Psoas muscle (tissue), 8 donors: ENCODE results near the gene ZNF778. TPM values are rescaled to one million over a fixed set of nuclear protein-coding genes. Genes with fewer than 3 reads are reported as not detected.
A peak's percentile ranks its signal among the peaks of the same experiment; 100 is the strongest.
"Not testable (repeated sequence)": the region's sequence is repeated elsewhere in the genome, so short reads cannot be mapped to it uniquely, and the experiment has no call there.

Experiments
- ATAC-seq, 4 donors: fragments of 200-7000 bp; cut with Tn5 transposase; one replicate each; pipeline ENCODE4 v1.9.1; 2020; ENCODE audit warnings: moderate library complexity in 3 of 4, mild to moderate bottlenecking in 2 of 4
- DNase-seq, 2 donors: peaks; one replicate each; pipeline ENCODE4 v3.0.0-alpha.2; 2020
- H3K27ac ChIP-seq: fragments of 200-600 bp; one replicate; pipeline ENCODE4 v1.8.0; 2022
- H3K27me3 ChIP-seq, 3 donors: fragments of 200-600 bp in 1 of 3; one replicate each; pipeline versions ENCODE4 v1.6.1 to v1.8.0; 2013 to 2022; ENCODE audit warnings: low read length in 2 of 3, mild to moderate bottlenecking in 2 of 3, moderate library complexity in 1 of 3; ENCODE audit not compliant: insufficient read depth in 3 of 3
- H3K36me3 ChIP-seq, 2 donors: fragments of 200-600 bp in 1 of 2; one replicate each; pipeline versions ENCODE4 v1.6.1 to v1.8.0; 2013 to 2022; ENCODE audit warnings: low read depth in 1 of 2, mild to moderate bottlenecking in 1 of 2, moderate library complexity in 1 of 2; ENCODE audit not compliant: insufficient read depth in 1 of 2
- H3K4me1 ChIP-seq: fragments of 200-600 bp; one replicate; pipeline ENCODE4 v1.8.0; 2022
- H3K4me3 ChIP-seq: fragments of 200-600 bp; one replicate; pipeline ENCODE4 v1.8.0; 2022; ENCODE audit warnings: mild to moderate bottlenecking
- H3K9me3 ChIP-seq: fragments of 200-600 bp; one replicate; pipeline ENCODE4 v1.8.0; 2022
- CTCF ChIP-seq: fragments of 200-600 bp; IDR thresholded peaks from one replicate; pipeline ENCODE4 v1.8.0; 2022; ENCODE audit warnings: antibody characterized with exemption
- WGBS, 3 donors: extraction: QIAGEN DNeasy Blood & Tissue Kit; methylation state at CpG; one replicate each; pipeline versions ENCODE4 v1.1.6 to v1.1.7; 2013; 5-methylcytosine and 5-hydroxymethylcytosine counted together
- intact Hi-C, 2 donors: fragments of 100-400 bp; cut with DNase I; formaldehyde crosslinking; loops; one replicate each; pipeline versions ENCODE4 v1.11.0 to v1.14.2; 2022
- polyA plus RNA-seq, 3 donors: library from polyadenylated mRNA; stranded (reverse); fragments of 200-250 nt; gene quantifications; one replicate each; pipeline ENCODE4 v1.2.3, GENCODE V29; 2013
- total RNA-seq, 4 donors: library from RNA; stranded (reverse); fragmentation: NEBNext Ultra II Directional in 2 of 4; extraction: Animal tissue kit (Norgen Biotek cat#: 25700) in 2 of 4; gene quantifications; one replicate each; pipeline versions ENCODE4 v1.2.1 to v1.2.4, GENCODE V29; 2021 to 2023
- donor health status: healthy with polysubstance abuse.
- donor health status: DM: no; HTN: no; CAD: no; lungs with moderate emphysema.
- donor health status: Bipolar disorder and iron deficiency.
- donor health status: healthy.
- donor health status: DM: yes; HTN: yes; CAD: no.
- donor health status: DM: no; HTN: no; CAD: no.
- donor health status: DM: no; HTN: no; CAD: no.
- donor health status: DM: yes; HTN: yes; CAD: no.

ZNF778 gene
- total and polyA plus RNA-seq, 7 donors = 2.2 to 15.3 (median 10.2) TPM

GRCh38 chr16:89266521-89267134 is 49.1 kb downstream of the ZNF778 start:
- DNase-seq = no peak
- ATAC-seq = no peak
- peaks cover 3 to 58% of the 10 kb centered on the region in 2 donors for H3K36me3 ChIP-seq
- no peak overlapping the region for H3K27ac ChIP-seq
- no peak overlapping the region for H3K4me3 ChIP-seq
- no peaks in the 10 kb centered on the region for H3K27me3 ChIP-seq
- 88 to 94% (median 91%) methylated on average over 17 of the region's 17 CpGs for WGBS, 3 donors
- intact Hi-C loops = no loop called here
- no peaks in the 10 kb centered on the region for H3K4me1 ChIP-seq
- no peak for TF ChIP-seq CTCF
- no peaks in the 10 kb centered on the region for H3K9me3 ChIP-seq

GRCh38 chr16:89267746-89268145 is 50.2 kb downstream of the ZNF778 start:
- 71 to 85% (median 82%) methylated on average over 10 to 11 of the region's 15 CpGs for WGBS, 3 donors
- H3K4me3 ChIP-seq, ATAC-seq, DNase-seq, H3K27me3 ChIP-seq, H3K27ac ChIP-seq, intact Hi-C loops, H3K9me3 ChIP-seq, H3K4me1 ChIP-seq: not testable (repeated sequence)
- H3K36me3 ChIP-seq = peaks cover 3 to 69% of the 10 kb centered on the region in 2 donors

GRCh38 chr16:89268585-89268984 is 51.1 kb downstream of the ZNF778 start:
- no peak for DNase-seq
- Histone ChIP-seq H3K4me3 (no peak overlapping the region), H3K27ac (no peak overlapping the region), H3K36me3 (peaks cover 3 to 78% of the 10 kb centered on the region in 2 donors), H3K9me3 (no peaks in the 10 kb centered on the region), H3K4me1 (no peaks in the 10 kb centered on the region), H3K27me3 (no peaks in the 10 kb centered on the region)
- 90 to 91% (median 90%) methylated on average over 17 to 19 of the region's 19 CpGs for WGBS, 3 donors
- intact Hi-C loops = no loop called here
- no peak for TF ChIP-seq CTCF
- ATAC-seq = peak in 1 of 4 donors; percentile 16

GRCh38 chr16:89268987-89269735 is 51.7 kb downstream of the ZNF778 start:
- ATAC-seq (peak in 2 of 4 donors; percentile 43 to 59), DNase-seq (peak in 1 of 2 donors; percentile 53)
- H3K4me1 ChIP-seq = no peaks in the 10 kb centered on the region
- no peaks in the 10 kb centered on the region for H3K27me3 ChIP-seq
- no peak overlapping the region for H3K27ac ChIP-seq
- intact Hi-C loops = no loop called here
- no peak overlapping the region for H3K4me3 ChIP-seq
- TF ChIP-seq CTCF = no peak
- peaks cover 3 to 83% of the 10 kb centered on the region in 2 donors for H3K36me3 ChIP-seq
- H3K9me3 ChIP-seq = no peaks in the 10 kb centered on the region
- 87 to 88% (median 88%) methylated on average over 14 of the region's 14 CpGs for WGBS, 3 donors

- intact Hi-C loops = no loop called here
- no peaks in the 10 kb centered on the region for H3K27me3 ChIP-seq
- 93 to 95% (median 93%) methylated on average over 25 to 27 of the region's 27 CpGs for WGBS, 3 donors
- TF ChIP-seq CTCF = no peak
- no peaks in the 10 kb centered on the region for H3K9me3 ChIP-seq
- H3K4me1 ChIP-seq = no peaks in the 10 kb centered on the region
- no peak overlapping the region for H3K4me3 ChIP-seq
- no peak for ATAC-seq
- no peak overlapping the region for H3K27ac ChIP-seq
- DNase-seq = no peak
- H3K36me3 ChIP-seq = peaks cover 3 to 89% of the 10 kb centered on the region in 2 donors
These were observed 52.5 kb downstream of the ZNF778 start for GRCh38 chr16:89269805-89270665.
